ENCODE measurements around the gene FDXR. TPM values are rescaled to one million over a fixed set of nuclear protein-coding genes. Genes with fewer than 3 reads are reported as not detected.
"Not testable (repeated sequence)": the region's sequence is repeated elsewhere in the genome, so short reads cannot be mapped to it uniquely, and the experiment has no call there.

FDXR gene
- 2.0 TPM for polyA plus RNA-seq (ENCODE audit: insufficient read length)

- DNase-seq (ENCODE audit: low read depth) = no peak
These were observed at the start of gene FDXR for GRCh38 chr17:74872313-74873036. FDXR (minus strand) TSS chr17:74872994; CDS start chr17:74872944, 50 bp downstream.

- no peak for DNase-seq (ENCODE audit: low read depth)
These were observed 49.4 kb upstream of the FDXR start for GRCh38 chr17:74922172-74922571.

- DNase-seq (ENCODE audit: low read depth) = no peak
These were observed 49.0 kb upstream of the FDXR start for GRCh38 chr17:74921769-74922168.

- DNase-seq (ENCODE audit: low read depth) = no peak
These were observed 48.4 kb upstream of the FDXR start for GRCh38 chr17:74921026-74921681.

- DNase-seq (ENCODE audit: low read depth) = no peak
These were observed 47.8 kb upstream of the FDXR start for GRCh38 chr17:74920642-74921025.

- no peak for DNase-seq (ENCODE audit: low read depth)
These were observed 47.5 kb upstream of the FDXR start for GRCh38 chr17:74920306-74920620.

- no peak for DNase-seq (ENCODE audit: low read depth)
These were observed 46.9 kb upstream of the FDXR start for GRCh38 chr17:74919440-74920305.

- DNase-seq (ENCODE audit: low read depth) = no peak
These were observed 46.1 kb upstream of the FDXR start for GRCh38 chr17:74918906-74919305.

GRCh38 chr17:74917430-74917829 is 44.6 kb upstream of the FDXR start:
- DNase-seq (ENCODE audit: low read depth) = no peak

- no peak for DNase-seq (ENCODE audit: low read depth)
These were observed 44.0 kb upstream of the FDXR start for GRCh38 chr17:74916851-74917199.

- DNase-seq (ENCODE audit: low read depth) = no peak
These were observed 43.5 kb upstream of the FDXR start for GRCh38 chr17:74916136-74916850.

GRCh38 chr17:74911423-74911822 is 38.6 kb upstream of the FDXR start:
- DNase-seq (ENCODE audit: low read depth) = not testable (repeated sequence)

- not testable (repeated sequence) for DNase-seq (ENCODE audit: low read depth)
These were observed 36.3 kb upstream of the FDXR start for GRCh38 chr17:74909097-74909496.

GRCh38 chr17:74907012-74907411 is 34.2 kb upstream of the FDXR start:
- DNase-seq (ENCODE audit: low read depth) = no peak

GRCh38 chr17:74906214-74906793 is 33.5 kb upstream of the FDXR start:
- not testable (repeated sequence) for DNase-seq (ENCODE audit: low read depth)

- DNase-seq (ENCODE audit: low read depth) = no peak
These were observed 32.1 kb upstream of the FDXR start for GRCh38 chr17:74904687-74905409.

GRCh38 chr17:74903671-74904070 is 30.9 kb upstream of the FDXR start:
- DNase-seq (ENCODE audit: low read depth) = no peak

- DNase-seq (ENCODE audit: low read depth) = no peak
These were observed 30.2 kb upstream of the FDXR start for GRCh38 chr17:74903034-74903433.

- DNase-seq (ENCODE audit: low read depth) = no peak
These were observed 28.8 kb upstream of the FDXR start for GRCh38 chr17:74901353-74902135.

GRCh38 chr17:74900208-74900607 is 27.4 kb upstream of the FDXR start:
- no peak for DNase-seq (ENCODE audit: low read depth)
